PC-9 (cell line): ENCODE measurements around the gene COMMD10. TPM values are rescaled to one million over a fixed set of nuclear protein-coding genes. Genes with fewer than 3 reads are reported as not detected.

Experiments used
- BruUV-seq: library from RNA; stranded (reverse); fragments of 400-500 nt; replicated peaks from 2 replicates; lab custom pipeline; 2021; lab: Mats Ljungman, UMichigan
- CTCF ChIA-PET: fragments of 300-600 bp; sonication (Branson Sonifier 250); formaldehyde crosslinking; loops from one replicate; lab custom pipeline; 2022; ENCODE audit warnings: antibody characterized with exemption; lab: Charles Lee
- POLR2A ChIA-PET: fragments of 300-600 bp; sonication (Branson Sonifier 250); formaldehyde crosslinking; loops from one replicate; lab custom pipeline; 2022; ENCODE audit warnings: antibody characterized with exemption; ENCODE audit not compliant: unreplicated experiment; lab: Charles Lee
- DNase-seq, 2 experiments: peaks; one replicate each; pipeline versions ENCODE4 v3.0.0 to v3.0.0-alpha.2; 2015 to 2022; ENCODE audit warnings: mixed read lengths in 1 of 2
- H2AFZ ChIP-seq: fragments of 200-600 bp; sonication (generic); 2 replicates; pipeline ENCODE4 v1.8.1; 2017; ENCODE audit warnings: antibody characterized with exemption
- H3F3A ChIP-seq: fragments of 200-600 bp; sonication (generic); 2 replicates; pipeline ENCODE4 v1.8.1; 2017; ENCODE audit warnings: antibody characterized with exemption, mild to moderate bottlenecking, low read depth; ENCODE audit not compliant: insufficient read depth
- H3K27ac ChIP-seq: fragments of 200-600 bp; sonication (generic); 2 replicates; pipeline ENCODE4 v1.6.1; 2016; ENCODE audit warnings: mixed run types
- H3K27me3 ChIP-seq: fragments of 200-600 bp; sonication (generic); 2 replicates; pipeline ENCODE4 v1.6.1; 2016; ENCODE audit warnings: low read depth, mixed run types; ENCODE audit not compliant: insufficient read depth
- H3K36me3 ChIP-seq: fragments of 200-600 bp; sonication (generic); 2 replicates; pipeline ENCODE4 v1.6.1; 2016; ENCODE audit warnings: low read depth, mixed run types
- H3K4me1 ChIP-seq: fragments of 200-600 bp; sonication (generic); replicated peaks from 2 replicates; pipeline ENCODE4 v1.6.1; 2016; ENCODE audit warnings: mixed run types; ENCODE audit not compliant: insufficient read depth
- H3K4me2 ChIP-seq: fragments of 200-600 bp; sonication (generic); 2 replicates; pipeline ENCODE4 v1.6.1; 2017; ENCODE audit warnings: mixed run types
- H3K4me3 ChIP-seq: fragments of 200-600 bp; sonication (generic); 2 replicates; pipeline ENCODE4 v1.6.1; 2016; ENCODE audit warnings: mixed run types
- H3K79me2 ChIP-seq: fragments of 200-600 bp; sonication (generic); 2 replicates; pipeline ENCODE4 v1.6.1; 2017; ENCODE audit warnings: low read depth, mixed run types
- H3K9me2 ChIP-seq: fragments of 200-600 bp; sonication (generic); 2 replicates; pipeline ENCODE4 v1.8.1; 2017; ENCODE audit warnings: mild to moderate bottlenecking; ENCODE audit not compliant: insufficient read depth
- H3K9me3 ChIP-seq: fragments of 200-600 bp; sonication (generic); 2 replicates; pipeline ENCODE4 v1.8.1; 2016; ENCODE audit warnings: low read depth; ENCODE audit not compliant: insufficient read depth
- H4K20me1 ChIP-seq: fragments of 200-600 bp; sonication (generic); 2 replicates; pipeline ENCODE4 v1.8.1; 2017; ENCODE audit not compliant: insufficient read depth
- CTCF ChIP-seq: fragments of 200-600 bp; sonication (generic); conservative IDR thresholded peaks from 2 replicates; pipeline ENCODE4 v1.6.1; 2017; ENCODE audit warnings: mixed run types, antibody characterized with exemption, mild to moderate bottlenecking, moderate library complexity
- EZH2 ChIP-seq: fragments of 200-600 bp; sonication (generic); IDR thresholded peaks from 2 replicates; pipeline ENCODE4 v1.8.0; 2017; ENCODE audit warnings: antibody characterized with exemption, low read depth
- intact Hi-C: fragments of 100-400 bp; cut with micrococcal nuclease; formaldehyde crosslinking; loops from one replicate; pipeline ENCODE4 v1.10.0; 2022; ENCODE audit not compliant: unreplicated experiment
- total RNA-seq: library from RNA; stranded (reverse); gene quantifications from 2 replicates; pipeline ENCODE4 v1.2.3, GENCODE V29; 2021

The COMMD10 gene
- total RNA-seq, 1 experiment from 2014 or later = 17.9 TPM

- Histone ChIP-seq H3F3A (no peaks in the 10 kb centered on the region), H3K27ac (no peak overlapping the region), H3K4me1 (no peaks in the 10 kb centered on the region), H3K27me3 (no peaks in the 10 kb centered on the region), H3K9me2 (no peaks in the 10 kb centered on the region), H4K20me1 (no peaks in the 10 kb centered on the region), H3K9me3 (no peaks in the 10 kb centered on the region), H3K4me2 (no peak overlapping the region), H3K4me3 (no peak overlapping the region), H3K36me3 (no peaks in the 10 kb centered on the region), H3K79me2 (no peaks in the 10 kb centered on the region), H2AFZ (no peak overlapping the region)
- no peak for TF ChIP-seq CTCF
- TF ChIP-seq EZH2 = no peak
- POLR2A ChIA-PET = no interaction called here
- no peak for DNase-seq
- intact Hi-C loops = no loop called here
- CTCF ChIA-PET = no interaction called here
- BruUV-seq = no TSS peak
These were observed 180.6 kb downstream of the COMMD10 start for GRCh38 chr5:116265471-116265870.

GRCh38 chr5:116271446-116272025 lies 186.7 kb downstream of the COMMD10 start:
- Histone ChIP-seq H3K9me3 (peaks cover under 1% of the 10 kb centered on the region), H3K4me2 (no peak overlapping the region), H3K4me3 (no peak overlapping the region), H4K20me1 (no peaks in the 10 kb centered on the region), H3K36me3 (no peaks in the 10 kb centered on the region), H3K27ac (no peak overlapping the region), H3F3A (no peaks in the 10 kb centered on the region), H3K27me3 (no peaks in the 10 kb centered on the region), H3K79me2 (no peaks in the 10 kb centered on the region), H3K9me2 (no peaks in the 10 kb centered on the region), H2AFZ (no peak overlapping the region), H3K4me1 (no peaks in the 10 kb centered on the region)
- intact Hi-C loops = no loop called here
- ChIA-PET POLR2A (no interaction called here), CTCF (no interaction called here)
- DNase-seq = no peak
- no TSS peak for BruUV-seq
- no peak for TF ChIP-seq CTCF
- no peak for TF ChIP-seq EZH2

- no peaks in the 10 kb centered on the region for H3K9me2 ChIP-seq
- no peak overlapping the region for H2AFZ ChIP-seq
- ChIA-PET POLR2A (interaction anchor here (0.5 kb wide), 1 partner anchor 18 kb away, joined by 7 read pairs; no protein-coding TSS in a partner anchor), CTCF (interaction anchor here (0.6 kb wide), 1 partner anchor 88 kb away, joined by 3 read pairs; no protein-coding TSS in a partner anchor)
- H3K4me2 ChIP-seq = no peak overlapping the region
- no peaks in the 10 kb centered on the region for H3K4me1 ChIP-seq
- TF ChIP-seq CTCF = no peak
- no peak for TF ChIP-seq EZH2
- peaks cover 8% of the 10 kb centered on the region for H3K9me3 ChIP-seq
- H4K20me1 ChIP-seq = no peaks in the 10 kb centered on the region
- no TSS peak for BruUV-seq
- no peak overlapping the region for H3K27ac ChIP-seq
- no peak overlapping the region for H3K4me3 ChIP-seq
- no peak for DNase-seq
- H3K79me2 ChIP-seq = no peaks in the 10 kb centered on the region
- no peaks in the 10 kb centered on the region for H3K27me3 ChIP-seq
- no peaks in the 10 kb centered on the region for H3K36me3 ChIP-seq
- intact Hi-C loops = no loop called here
- no peaks in the 10 kb centered on the region for H3F3A ChIP-seq
These were observed 187.6 kb downstream of the COMMD10 start for GRCh38 chr5:116272281-116272941.
